GM08714 (cell line): ENCODE measurements around the gene AADACL4.
"Not testable (repeated sequence)": the region's sequence is repeated elsewhere in the genome, so short reads cannot be mapped to it uniquely, and the experiment has no call there.

Experiments
- H3K4me3 ChIP-seq: fragments of 200-500 bp; sonication (Bioruptor generic); 2 replicates; pipeline ENCODE4 v1.5.1; 2014; ENCODE audit warnings: mild to moderate bottlenecking, low read length, inconsistent platforms
- ZNF274 ChIP-seq: IDR thresholded peaks from 2 replicates; pipeline ENCODE4 v1.6.1; 2012; ENCODE audit warnings: mild to moderate bottlenecking, low read depth, low read length

Gene AADACL4

DNA sequence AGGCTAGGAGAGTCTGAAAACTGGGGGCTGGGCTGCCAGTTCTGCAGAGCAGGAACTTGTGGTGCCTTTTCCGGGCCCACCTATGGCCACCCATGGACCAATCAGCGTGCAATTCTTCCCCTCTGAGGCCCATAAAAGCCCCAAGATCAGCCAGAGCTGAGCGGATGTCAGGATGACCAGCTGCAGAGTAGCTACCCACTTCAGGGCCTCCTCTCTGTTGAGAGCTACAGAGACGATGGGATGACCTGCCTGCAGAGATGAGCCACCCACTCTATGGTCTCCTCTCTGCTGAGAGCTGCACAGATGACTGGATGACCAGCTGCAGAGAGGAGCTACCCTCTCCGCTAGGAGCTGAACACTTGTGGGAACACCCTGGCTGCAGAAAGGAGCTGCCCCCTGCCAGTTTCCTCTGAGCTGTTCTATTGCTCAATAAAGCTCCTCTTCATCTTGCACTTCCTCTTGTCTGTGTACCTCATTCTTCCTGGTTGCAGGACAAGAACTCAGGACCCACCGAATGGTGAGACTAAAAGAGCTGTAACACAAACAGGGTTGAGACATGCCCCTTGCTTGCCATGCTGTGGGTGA is 12.8 kb upstream of the AADACL4 start:
- H3K4me3 ChIP-seq = no peak overlapping the region
- TF ChIP-seq ZNF274 = no peak

DNA sequence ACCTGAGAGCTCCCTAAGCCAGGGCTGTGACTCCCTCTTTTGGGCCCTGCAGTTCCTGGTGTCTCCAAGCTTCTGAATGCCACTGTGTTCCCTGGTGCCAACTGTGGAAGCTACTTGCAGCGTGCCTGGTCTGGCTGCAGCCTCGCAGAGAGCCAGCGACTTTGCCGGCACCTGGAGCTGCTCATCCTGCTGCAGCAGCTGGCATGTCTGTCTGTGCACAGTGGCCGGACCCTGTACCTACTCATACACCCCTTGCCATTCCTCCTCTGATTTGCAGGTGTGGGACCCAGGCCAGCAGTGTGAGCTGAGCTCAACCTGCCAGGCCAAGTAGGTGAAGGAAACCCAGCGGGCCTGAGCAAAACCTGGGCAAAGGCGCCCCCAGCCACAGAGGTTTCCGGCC is 12.3 kb upstream of the AADACL4 start:
- no peak for TF ChIP-seq ZNF274
- no peak overlapping the region for H3K4me3 ChIP-seq

DNA sequence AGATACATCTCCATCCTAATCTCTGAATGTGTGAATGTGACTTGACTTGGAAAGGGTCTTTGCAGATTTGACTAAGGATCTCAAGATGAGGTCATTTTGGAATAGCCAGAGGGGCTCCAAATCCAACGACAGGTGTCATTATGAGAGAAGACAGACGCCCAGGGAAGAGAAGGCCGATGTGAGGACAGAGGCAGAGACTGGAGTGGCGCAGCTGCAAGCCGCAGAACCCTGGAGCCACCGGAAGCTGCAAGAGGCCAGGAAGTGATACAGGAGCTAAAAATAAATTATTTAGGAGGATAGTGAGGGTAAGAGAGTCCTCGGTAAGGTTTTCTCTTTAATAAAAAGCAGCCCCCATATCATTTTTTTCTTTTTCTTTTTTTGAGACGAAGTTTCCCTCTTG is 9.7 kb upstream of the AADACL4 start:
- no peak overlapping the region for H3K4me3 ChIP-seq
- TF ChIP-seq ZNF274 = no peak

DNA sequence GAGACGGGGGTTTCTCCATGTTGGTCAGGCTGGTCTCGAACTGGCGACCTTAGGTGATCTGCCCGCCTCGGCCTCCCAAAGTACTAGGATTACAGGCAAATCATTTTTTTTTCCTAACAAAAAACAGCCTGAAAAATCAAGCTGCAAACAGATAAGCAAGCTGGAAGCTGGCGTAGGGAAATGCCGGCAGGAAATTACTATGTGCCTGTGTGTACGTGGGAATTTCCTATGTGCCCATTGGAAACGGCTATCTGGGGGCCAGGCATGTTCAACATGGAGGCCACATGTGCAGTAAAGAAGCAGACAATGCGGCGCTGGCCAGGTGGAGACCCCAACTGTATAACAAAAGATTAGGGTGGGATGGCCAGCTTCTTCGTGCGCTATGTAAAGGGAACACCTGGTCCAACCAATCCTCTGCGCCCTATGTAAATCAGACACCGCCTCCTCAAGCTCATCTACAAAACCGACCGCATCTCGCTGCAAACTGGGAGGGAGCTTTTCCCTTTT is 9.1 kb upstream of the AADACL4 start:
- no peak overlapping the region for H3K4me3 ChIP-seq
- no peak for TF ChIP-seq ZNF274

DNA sequence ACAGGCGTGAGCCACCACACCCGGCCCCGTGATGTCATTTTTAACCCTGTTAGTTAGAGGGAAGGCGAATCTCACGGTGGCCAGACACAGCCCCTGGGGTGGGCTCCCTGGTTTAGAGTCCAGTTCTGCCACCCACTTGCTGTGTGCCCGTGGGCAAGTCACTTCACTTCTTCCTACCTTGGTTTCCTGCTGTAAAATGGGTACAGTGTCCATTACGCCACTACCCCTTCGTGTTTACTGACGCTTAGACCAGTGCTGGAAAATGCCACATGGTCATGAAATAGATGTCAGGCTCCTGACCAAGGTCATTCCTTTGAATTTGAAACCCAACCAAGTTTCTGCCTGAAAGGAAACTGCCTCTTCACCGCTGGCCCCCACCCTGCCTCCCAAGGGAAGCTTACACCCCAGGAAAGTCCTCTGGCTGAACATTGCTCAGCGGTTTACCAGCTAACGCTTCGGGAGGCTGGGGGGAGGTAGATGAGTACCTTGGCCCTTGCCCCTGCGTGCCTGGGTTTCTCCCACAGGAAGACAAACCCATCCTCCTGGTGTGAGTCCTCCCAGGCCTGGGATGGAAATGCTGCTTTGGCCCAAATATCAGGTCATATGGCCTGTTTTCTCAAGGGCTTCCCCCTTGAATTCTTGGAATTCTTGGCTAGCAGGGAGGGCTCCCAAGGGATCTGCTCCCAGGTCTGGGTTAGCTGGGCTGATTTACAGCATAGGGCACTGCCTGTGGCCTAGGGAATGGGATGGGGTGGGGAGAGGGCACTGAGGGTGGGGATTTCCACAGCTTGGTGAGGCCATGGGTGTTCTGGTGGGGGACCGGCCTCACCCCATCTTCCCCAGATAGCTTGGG is 7.6 kb upstream of the AADACL4 start:
- TF ChIP-seq ZNF274 = no peak
- H3K4me3 ChIP-seq = no peak overlapping the region

DNA sequence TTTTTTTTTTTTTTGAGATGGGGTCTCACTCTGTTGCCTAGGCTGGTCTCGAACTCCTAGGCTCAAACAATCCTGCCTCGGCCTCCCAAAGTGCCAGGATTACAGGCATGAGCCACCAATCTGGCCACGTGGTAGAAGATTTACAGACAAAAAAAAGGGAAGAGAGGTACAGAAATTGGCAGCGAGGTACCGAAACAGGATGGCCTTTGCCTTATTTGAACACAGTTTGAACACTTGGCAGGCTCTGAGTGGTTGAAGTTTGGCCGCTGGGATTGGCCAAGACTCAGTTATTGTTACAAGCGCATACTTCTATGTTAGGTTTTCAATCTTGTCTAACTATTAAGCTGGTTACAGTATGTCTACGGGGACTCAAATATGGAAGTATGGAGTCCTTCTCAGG is 6.2 kb upstream of the AADACL4 start:
- no peak overlapping the region for H3K4me3 ChIP-seq
- no peak for TF ChIP-seq ZNF274

DNA sequence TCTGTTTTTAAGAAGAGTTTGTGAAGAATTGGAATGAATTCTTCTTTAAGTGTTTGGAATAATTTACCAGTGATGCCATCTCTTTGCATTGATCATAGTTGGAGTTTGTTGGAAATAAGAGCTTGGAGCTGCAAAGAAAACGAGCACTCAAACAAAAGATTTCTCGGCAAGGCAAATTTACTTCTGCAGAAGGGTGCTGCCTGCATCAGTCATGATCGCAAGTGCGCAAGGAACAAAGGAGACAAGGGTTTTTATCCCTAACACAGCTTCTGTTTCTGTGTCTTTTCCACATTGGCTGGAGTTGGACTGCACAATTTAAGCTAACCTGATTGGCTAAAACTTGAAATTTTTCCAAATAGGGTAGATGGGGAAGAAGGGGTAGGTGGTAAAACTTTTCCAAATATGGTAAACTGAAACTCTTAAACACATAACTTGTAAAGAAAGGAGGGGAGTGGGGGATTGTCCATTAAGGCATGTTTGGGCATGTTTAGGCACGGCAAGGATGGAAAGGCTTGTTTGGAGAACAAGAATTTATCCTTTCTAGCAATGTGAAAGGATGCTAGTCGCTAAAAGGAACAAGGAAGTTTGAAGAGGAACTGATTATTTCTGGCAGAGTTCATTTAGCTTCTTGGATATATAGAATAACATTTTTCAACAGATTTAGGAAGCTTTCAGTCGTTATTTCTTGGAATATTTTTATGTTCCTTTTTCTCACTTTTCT is 3.5 kb upstream of the AADACL4 start:
- no peak overlapping the region for H3K4me3 ChIP-seq
- TF ChIP-seq ZNF274 = no peak

DNA sequence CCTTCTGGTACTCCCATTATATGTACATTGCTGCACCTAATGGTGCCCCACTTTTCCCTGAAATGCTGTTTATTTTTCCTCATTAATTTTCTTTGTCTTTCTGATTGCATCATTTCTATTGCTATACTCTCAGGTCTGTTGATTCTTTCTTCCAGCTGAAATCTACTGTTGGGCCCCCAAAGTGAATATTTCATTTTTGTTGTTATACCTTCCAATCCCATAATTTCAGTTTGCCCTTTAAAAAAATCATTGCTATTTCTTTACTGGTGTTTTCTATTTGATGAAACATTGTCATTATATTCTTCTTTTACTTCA is 3.0 kb upstream of the AADACL4 start:
- TF ChIP-seq ZNF274 = no peak

DNA sequence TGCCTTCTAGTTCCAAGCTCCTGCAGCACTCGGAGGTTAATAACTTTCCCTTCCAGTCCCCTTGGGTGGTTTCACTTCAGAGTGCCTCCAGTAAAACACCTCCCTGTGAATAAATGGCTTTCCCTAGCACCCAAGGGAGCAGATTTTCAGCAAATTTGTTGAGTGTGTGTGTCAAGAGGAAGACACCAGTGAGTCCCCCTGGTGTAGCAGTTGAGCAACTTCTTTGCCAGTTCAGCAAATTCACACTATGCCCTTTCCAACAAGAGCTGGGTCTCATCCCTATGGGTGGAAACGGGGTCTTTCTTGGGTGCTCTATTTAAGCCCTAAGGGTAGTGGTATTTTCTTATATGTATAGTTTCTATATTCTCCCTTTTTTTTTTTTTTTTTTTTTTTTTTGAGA is 806 bp upstream of the AADACL4 start:
- TF ChIP-seq ZNF274 = no peak
- no peak overlapping the region for H3K4me3 ChIP-seq

More for the DNA sequence above, 3.0 kb upstream of the AADACL4 start:
- no peak overlapping the region for H3K4me3 ChIP-seq

DNA sequence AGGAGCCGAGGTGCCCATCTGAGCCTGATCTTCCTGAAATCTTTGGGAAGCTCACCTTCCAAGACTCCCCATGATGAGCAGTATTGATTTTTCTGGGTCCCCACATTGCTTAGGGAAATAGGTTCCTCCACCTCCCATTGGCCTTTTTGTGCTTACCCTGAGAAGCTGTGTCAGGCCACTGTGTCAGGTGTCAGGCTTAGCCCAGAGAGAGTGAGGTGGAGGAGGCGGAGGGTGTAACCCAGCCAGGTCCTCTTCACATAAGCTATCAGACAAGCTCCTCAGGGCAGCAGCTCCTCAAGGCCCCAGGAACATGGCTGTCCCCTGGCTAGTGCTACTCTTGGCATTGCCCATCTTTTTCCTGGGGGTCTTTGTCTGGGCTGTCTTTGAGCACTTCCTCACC is 352 bp downstream of the AADACL4 start:
- H3K4me3 ChIP-seq = no peak overlapping the region
- no peak for TF ChIP-seq ZNF274

DNA sequence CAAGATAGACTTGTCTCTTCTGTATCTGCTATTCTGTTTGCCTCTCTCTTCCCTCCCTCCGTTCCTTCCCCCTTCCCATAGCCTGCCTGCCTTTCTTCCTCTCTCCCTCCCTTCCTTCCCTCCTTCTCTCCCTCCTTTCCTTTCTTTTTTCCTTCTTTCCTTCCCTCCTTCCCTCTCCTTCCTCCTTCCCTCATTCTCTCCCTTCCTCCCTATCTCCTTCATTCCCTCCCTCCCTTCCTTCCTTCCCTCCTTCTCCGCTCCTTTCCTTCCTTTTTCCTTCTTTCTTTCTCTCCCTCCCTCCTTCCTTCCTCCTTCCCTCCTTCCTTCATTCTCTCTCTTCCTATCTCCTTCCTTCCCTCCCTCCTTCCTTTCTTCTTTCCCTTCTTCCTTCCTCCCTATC is 944 bp downstream of the AADACL4 start:
- no peak overlapping the region for H3K4me3 ChIP-seq
- no peak for TF ChIP-seq ZNF274

DNA sequence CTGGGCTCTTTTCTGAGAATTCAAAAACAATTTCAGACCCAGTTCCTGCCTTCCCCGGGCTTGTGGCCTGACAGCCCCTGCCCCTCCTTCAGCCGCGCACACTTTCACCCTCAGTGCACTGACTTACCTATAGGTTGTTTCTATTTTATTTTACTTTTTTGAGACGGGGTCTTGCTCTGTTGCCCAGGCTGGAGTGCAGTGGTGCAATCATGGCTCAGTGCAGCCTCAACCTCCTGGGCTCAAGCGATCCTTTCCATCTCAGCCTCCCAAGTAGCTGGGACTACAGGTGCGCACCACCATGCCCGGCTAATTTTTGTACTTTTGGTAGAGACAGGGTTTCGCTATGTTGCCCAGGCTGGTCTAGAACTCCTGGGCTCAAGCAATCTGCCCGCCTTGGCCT is 1.5 kb downstream of the AADACL4 start:
- H3K4me3 ChIP-seq = not testable (repeated sequence)

DNA sequence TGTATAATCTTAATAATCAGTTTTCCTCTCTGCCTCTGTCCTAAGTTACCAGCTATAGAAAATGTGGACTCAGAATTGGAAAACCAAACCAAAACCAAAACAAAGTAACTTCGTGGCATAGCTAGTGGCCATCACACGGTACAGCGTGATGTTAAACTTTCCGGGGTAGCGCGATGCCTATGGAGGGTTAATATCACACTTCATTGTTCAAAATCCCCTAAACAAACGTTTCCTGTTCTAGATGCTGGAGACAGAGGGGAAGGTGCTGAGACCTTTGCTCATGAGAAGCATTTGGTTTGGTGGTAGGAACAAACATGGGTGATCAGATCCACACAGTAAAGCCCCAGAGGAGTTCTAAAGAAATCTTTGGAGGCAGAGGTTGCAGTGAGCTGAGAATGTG is 4.9 kb downstream of the AADACL4 start:
- no peak overlapping the region for H3K4me3 ChIP-seq
- TF ChIP-seq ZNF274 = no peak

DNA sequence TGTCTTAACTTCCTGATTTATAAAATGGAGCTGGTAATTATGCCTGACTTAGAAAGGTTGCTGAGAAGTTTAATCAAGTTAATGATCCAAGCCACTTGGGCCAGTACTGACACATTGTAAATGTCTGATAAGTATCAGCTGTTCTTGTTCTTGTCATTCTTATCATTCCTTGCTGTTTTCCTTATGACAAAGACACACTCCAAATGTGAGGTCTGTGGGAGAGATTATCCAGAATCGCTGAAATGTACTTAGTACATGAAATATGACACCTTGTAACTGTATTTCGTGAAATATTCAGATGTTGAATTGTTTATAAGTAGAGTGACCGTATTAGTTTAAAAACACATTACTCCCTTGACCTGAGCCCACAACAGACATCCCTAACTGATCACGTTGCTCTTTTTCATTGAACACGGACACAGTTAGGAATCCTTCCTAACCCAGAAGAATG is 6.1 kb downstream of the AADACL4 start:
- H3K4me3 ChIP-seq = no peak overlapping the region
- TF ChIP-seq ZNF274 = no peak

DNA sequence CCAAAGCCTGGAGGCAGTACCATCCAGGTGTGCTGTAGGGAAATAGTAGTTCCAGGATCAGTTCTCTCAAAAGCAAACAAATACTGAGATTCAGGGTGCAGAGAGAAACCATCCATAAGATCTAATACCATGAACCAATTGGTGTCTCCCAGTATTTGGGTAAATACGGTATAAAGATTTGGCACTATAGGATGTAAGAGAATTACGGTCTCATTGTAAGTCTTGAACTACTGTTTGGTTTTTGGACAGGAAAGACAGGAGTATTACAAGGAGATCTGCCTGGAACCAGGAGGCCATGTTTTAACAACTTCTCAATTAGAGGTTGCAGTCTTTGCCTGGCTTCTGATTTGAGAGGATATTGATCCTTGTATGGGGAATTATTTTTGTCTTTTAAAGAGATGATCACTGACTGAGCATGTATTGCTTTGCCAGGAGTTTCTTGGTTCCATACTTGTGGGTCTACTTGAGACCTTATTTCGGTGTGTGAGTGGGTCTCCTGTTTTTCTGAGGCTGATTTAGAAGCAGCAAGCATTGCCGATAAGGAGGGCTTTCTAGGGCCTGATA is 10.2 kb downstream of the AADACL4 start:
- no peak overlapping the region for H3K4me3 ChIP-seq
- no peak for TF ChIP-seq ZNF274
